ENCODE data around the gene TBC1D32.

DNA sequence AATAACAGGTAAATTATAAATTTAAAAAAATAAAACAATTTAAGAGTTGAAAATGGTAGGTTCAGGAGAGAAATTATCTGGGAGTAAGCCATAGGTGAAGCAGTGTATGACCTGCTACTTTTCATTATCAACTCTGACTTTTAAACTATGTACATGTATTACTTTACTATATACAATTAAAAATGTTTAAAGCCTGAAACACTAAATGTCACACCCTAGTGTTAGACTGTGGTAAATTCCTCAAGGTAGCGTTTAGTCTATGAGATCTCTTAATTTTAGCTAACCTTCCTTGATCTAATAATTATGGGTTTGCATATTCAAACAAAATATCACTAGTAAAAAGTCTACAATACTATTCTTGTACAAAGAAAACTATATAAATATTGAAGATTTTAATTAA, 22.3 kb upstream of the TBC1D32 start:
- TF ChIP-seq CTCF (IDR thresholded peaks at IDR 0.05): no peak
- TF ChIP-seq POLR2AphosphoS5 (IDR thresholded peaks at IDR 0.05): no peak
- no peak for TF ChIP-seq POLR2A (IDR thresholded peaks at IDR 0.05)
